HG03175 (cell line): ENCODE data around the gene PRTG.
"Not testable (repeated sequence)": the region's sequence is repeated elsewhere in the genome, so short reads cannot be mapped to it uniquely, and the experiment has no call there.

Experiments
- ATAC-seq: cut with Tn5 transposase; IDR thresholded peaks from one replicate; pipeline ENCODE4 v1.9.1; 2021; ENCODE audit warnings: mild to moderate bottlenecking, moderate library complexity; ENCODE audit not compliant: unreplicated experiment

PRTG gene, protein sequence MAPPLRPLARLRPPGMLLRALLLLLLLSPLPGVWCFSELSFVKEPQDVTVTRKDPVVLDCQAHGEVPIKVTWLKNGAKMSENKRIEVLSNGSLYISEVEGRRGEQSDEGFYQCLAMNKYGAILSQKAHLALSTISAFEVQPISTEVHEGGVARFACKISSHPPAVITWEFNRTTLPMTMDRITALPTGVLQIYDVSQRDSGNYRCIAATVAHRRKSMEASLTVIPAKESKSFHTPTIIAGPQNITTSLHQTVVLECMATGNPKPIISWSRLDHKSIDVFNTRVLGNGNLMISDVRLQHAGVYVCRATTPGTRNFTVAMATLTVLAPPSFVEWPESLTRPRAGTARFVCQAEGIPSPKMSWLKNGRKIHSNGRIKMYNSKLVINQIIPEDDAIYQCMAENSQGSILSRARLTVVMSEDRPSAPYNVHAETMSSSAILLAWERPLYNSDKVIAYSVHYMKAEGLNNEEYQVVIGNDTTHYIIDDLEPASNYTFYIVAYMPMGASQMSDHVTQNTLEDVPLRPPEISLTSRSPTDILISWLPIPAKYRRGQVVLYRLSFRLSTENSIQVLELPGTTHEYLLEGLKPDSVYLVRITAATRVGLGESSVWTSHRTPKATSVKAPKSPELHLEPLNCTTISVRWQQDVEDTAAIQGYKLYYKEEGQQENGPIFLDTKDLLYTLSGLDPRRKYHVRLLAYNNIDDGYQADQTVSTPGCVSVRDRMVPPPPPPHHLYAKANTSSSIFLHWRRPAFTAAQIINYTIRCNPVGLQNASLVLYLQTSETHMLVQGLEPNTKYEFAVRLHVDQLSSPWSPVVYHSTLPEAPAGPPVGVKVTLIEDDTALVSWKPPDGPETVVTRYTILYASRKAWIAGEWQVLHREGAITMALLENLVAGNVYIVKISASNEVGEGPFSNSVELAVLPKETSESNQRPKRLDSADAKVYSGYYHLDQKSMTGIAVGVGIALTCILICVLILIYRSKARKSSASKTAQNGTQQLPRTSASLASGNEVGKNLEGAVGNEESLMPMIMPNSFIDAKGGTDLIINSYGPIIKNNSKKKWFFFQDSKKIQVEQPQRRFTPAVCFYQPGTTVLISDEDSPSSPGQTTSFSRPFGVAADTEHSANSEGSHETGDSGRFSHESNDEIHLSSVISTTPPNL

DNA sequence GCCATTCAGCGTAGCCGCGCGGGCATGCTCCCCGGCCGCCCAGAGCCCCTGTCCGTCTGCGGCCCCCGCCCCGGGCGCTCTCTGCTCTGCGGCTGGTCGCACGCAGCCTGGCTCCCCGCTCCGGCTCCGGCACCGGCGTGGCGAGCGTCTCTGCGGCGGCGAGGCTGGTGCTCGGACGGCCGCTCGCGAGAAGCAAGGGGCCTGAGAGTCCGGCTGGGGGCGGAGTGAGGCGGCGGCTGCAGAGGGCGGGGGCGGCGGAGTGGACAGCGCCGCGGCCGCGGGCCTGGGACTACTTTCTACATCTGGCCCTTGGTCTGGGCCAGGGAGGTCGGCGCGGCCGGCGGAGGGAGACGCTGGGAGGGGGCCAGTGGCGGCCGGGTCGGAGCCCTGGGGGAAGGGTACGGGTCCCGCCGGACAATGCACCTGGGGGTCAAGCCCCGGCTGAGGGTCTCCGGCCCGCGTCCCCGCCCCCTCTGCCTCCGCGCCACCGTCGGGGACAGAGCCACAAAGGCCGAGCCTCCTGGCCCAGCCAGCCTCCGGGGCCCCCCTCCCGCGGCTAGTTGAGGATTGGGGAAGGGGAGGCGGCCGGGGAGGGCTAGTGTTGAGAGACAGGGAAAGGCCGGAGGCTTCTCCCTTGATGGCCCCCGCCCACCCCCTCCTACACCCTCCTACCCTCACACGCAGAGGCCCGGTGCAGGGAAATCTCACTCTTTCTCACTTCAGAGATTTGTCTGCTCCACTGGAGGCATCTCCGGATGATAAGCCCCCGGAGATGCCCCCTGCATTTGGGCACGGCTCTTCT is at the start of gene PRTG:
PRTG (minus strand) TSS at position 226 of the 802 bp plus-strand sequence; CDS start at position 5, 221 bp downstream.
- ATAC-seq, result no peak

DNA sequence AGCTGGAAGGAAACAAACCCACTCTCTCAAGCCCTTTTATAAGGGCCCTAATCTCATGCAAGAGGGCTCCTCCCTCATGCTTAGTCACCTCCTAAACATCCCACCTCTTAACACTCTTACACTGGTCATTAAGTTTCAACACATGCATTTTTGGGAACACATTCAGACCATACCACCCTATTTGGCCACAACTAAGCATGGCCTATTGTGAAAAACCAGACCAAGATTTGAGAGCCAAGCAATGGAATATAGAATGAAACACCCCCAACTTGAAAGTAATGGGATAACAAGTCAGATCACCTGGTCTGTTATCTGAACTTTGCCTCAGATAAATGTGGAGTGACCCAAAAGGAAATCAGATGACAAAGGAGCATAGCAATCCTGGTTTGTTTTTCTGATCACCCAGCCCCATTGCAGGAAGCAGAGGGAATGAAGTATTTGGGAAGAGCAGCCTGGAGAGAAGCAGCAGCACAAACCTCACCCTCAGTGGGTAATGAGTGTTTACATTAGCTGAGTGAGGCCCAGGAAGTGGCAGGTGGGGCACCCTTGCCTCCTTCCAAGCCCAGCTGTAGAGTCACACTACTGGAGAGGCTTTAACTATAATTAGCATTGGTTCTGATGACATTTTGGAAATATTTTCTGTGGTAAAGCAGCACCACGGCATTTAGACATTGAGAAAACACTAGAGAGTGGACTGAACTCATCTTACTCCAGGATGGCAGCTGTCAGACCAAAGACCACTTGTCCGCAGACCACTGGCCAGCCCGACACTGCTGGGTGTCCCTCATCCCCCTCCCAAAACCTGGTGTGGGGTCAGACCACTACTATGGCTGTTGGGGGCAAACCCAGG is 48.8 kb upstream of the PRTG start:
- no peak for ATAC-seq

DNA sequence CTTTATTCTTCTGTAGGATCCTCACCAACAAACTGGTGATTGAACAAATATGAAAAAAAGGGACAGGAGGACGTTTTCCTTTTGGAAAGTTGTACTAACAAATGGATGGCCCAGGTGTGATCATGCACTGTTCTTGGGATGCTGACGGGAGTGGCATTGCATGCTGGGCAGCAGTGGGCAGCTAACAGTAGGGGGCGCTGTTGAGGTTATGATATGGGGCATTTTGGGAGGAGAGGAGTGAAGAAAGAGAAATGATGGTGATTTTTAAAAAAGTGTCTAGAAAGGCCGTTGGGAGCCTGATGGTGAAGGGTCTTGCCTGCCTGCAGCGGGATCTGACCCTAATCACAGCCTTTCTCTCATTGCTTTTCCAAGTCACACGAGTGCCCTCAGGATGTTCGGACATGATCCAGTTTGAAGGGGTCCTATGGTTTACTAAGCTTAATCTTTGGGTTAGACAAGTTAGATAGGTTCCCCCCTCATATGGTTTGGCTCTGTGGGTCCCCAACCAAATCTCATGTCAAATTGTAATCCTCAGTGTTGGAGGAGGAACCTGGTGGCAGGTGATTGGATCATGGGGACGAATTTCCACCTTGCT is 46.2 kb upstream of the PRTG start:
- ATAC-seq, result no peak

- no peak for ATAC-seq
Measured at GRCh38 chr15:55786341-55786740, 43.4 kb upstream of the PRTG start.

DNA sequence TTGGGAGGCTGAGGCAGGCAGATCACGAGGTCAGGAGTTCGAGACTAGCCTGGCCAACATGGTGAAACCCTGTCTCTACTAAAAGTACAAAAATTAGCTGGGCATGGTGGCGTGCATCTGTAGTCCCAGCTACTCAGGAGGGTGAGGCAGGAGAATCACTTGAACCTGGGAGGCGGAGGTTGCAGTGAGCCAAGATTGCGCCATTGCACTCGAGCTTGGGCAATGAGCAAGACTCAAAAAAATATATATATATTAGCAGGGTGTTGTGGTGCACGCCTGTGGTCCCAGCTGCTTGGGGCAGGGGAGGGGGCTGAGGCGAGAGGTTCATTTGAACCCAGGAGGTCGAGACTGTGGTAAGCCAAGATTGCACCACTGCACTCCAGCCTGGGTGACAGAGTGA is 42.6 kb upstream of the PRTG start:
- not testable (repeated sequence) for ATAC-seq

DNA sequence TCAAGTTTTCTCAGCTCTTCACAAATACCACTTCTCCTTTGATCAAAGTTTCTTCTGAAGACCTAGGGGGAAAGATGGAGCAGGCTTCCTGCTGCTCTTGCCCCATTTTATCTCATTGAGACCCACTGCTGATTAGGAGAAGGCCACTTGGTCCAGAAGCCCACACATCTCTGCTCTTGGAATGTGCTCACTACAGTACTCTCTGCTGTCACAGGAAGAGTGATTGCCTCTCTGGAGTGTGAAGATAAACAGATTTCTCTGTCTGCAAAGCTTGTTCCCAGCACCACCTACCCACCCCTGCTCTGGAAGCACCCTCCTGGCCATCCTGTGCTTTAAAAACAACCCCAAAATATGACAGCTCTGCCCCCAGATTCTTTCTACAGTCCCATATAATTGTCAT is 41.3 kb upstream of the PRTG start:
- ATAC-seq, result no peak

- ATAC-seq, result no peak
Measured at GRCh38 chr15:55782901-55783300, 39.9 kb upstream of the PRTG start.

DNA sequence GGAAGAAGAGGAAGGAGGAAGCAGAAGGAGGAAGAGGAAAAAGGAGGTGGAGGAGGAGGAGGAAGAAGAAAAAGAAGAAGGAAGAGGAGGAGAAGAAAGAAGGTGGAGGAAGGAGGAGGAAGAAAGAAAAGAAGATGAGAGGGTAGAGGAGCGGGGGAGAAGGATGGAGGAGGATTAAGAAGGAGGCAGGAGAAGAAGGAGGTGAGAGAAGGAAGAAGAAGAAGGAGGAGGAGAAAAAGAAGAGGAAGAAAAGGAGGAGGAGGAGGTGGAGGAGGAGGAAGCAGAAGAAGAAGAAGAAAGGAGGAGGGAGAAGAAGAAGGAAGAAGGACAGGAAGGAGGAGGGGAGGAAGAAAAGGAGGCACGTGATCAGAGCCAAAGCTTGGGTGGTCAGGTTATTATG is 37.3 kb upstream of the PRTG start:
- no peak for ATAC-seq

DNA sequence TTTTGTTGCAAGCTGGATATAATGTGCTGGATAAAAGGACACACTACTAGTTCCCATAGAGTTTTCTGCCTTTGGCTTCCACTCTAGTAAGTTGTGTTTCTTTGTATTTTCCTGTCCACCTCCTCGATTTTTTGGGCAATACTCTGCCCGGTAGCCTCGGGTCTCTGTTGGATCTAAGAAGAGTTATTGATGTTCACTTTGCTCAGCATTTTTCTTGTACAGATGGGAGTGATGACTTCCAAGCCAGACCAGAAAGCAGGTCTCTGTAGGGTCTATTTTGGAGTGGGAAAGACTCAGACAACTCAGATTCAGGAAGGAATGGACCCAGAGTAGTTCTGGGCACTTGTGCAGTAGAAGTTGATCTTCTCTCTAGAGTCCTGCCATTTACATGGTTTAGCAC is 36.0 kb upstream of the PRTG start:
- no peak for ATAC-seq

DNA sequence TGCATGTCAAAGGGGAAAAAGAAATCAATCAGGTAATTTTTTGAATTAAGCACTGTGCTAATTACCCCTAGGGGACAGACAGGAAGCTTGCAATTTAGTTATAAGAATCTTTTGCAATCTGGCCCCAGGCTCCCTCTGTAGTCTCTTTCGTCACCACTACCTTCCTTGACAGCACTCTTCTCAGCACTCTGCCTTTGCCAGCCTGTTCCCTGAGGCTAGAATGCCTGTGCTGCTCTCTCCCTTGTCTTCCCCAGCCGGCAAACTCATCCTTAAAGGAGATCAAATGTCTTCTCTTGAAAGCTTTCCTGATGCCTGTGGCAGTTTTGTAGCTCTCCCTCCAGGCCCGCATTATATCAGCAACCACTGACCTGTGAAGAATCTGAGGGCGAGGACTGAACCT is 32.4 kb upstream of the PRTG start:
- no peak for ATAC-seq

DNA sequence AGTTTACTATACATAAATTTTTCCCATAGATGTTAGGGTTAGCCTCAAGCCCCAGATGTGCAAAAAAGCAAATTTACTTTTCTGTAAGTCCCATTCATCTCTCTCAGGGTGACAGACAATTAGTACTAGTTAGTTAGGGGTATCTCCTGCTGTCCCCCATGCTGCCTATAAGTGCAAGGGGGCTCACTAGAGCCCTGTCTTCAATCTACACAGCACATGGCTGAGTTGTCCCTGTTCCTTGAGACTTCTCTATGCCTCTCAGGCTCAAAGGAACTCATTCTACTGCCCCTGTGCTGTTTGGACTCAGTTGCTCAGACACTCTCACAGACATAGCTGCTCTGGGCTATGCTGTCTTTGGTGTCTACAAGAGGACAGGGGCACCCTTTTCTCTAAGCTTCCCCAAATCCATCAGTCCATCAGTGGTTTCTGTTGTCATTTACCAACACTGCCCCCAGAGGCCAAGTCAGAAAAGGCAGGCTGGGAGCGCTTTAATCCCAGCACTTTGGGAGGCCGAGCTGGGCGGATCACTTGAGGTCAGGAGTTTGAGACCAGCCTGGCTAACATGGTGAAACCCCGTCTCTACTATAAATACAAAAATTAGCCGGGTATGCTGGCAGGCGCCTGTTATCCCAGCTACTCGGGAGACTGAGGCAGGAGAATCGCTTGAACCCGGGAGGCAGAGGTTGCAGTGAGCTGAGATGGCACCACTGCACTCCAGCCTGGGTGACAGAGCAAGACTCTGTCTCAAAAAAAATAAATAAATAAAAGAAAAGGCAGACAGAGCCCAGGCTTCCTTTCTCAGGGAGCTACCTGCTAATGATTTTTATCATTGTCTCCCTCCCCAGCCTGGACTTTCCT is 31.4 kb upstream of the PRTG start:
- peak; percentile 78 for ATAC-seq

DNA sequence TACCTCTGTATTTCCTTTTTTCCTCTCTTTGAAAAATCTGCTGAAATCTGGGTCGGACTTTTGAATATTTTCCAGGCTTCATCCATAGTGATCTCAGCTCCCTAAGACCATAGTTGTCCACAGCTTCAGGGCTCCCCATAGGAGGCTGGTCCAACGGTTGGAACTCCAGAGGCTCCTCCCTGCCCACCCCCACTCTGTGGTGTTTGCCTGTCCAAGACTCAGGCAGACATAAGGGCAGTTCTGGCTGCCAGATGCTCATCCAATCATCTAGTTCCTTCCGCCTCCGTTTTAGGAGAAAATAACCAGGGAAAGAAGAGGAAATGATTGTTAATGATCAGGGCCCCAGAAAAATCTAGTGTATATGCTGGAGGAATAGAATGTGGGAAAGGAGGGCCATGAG is 27.9 kb upstream of the PRTG start:
- no peak for ATAC-seq

DNA sequence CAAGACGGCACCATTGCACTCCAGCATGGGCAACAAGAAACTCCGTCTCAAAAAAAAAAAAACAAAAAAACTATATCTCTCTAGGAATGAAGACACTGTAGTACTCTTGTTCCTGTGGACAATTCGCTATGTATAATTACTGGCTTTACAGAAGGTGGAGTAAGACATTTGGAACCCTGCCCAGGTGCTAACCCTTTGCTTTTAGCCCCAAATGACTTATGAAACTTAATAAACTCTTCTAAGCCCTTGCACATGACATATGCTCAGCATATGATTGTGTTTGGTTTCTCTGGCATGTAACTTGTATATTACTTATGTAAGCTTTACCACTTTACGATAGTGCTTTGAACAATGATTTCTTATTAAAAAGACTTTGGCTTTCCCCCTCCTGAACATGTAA is 27.3 kb upstream of the PRTG start:
- no peak for ATAC-seq

- ATAC-seq, result no peak
Measured at GRCh38 chr15:55768670-55769185, 25.8 kb upstream of the PRTG start.

GRCh38 chr15:55766676-55767075 is 23.7 kb upstream of the PRTG start:
- no peak for ATAC-seq

DNA sequence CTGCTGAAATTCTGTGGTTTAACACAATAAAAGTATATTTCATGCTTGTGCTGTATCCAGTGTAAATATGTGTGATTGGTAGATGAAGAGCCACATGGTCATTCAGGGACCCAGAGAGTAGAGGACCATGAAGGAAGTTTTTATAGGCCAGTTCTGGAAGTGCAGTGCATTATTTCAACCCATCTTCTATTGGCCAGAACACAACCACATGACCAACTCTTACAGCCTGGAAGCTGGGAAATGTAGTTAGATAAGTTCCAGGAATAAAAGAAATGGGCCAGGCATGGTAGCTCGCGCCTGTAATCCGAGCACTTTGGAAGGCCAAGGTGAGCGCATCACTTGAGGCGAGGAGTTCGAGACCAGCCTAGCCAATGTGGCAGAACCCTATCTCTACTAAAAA is 21.4 kb upstream of the PRTG start:
- no peak for ATAC-seq

- no peak for ATAC-seq
Measured at GRCh38 chr15:55758580-55758986, 15.6 kb upstream of the PRTG start.

GRCh38 chr15:55753433-55753832 is 10.5 kb upstream of the PRTG start:
- not testable (repeated sequence) for ATAC-seq
